ENCODE data around the gene SMYD1. TPM values are rescaled to one million over a fixed set of nuclear protein-coding genes. Genes with fewer than 3 reads are reported as not detected.

SMYD1 gene
- total and polyA plus RNA-seq, 5 experiments from 2014 or later, result not detected

- POLR2A ChIA-PET, result no interaction called here
- no peaks in the 10 kb centered on the region for H3K9me3 Mint-ChIP-seq
- peak overlapping the region in 1 of 10 donors; percentile 6 for H3K27ac Mint-ChIP-seq
- no peak overlapping the region for H3K4me3 Mint-ChIP-seq
- peaks cover 0 to 2% (median 0%) of the 10 kb centered on the region in 5 donors for H3K27me3 Mint-ChIP-seq
- DNase-seq (no peak), ATAC-seq (no peak)
- H3K36me3 Mint-ChIP-seq, result no peaks in the 10 kb centered on the region
- peaks cover 0 to 16% (median 6%) of the 10 kb centered on the region in 4 donors for H3K4me1 Mint-ChIP-seq
Measured at GRCh38 chr2:88096708-88097107, 29.1 kb downstream of the SMYD1 start.

GRCh38 chr2:88097192-88097591 lies 29.6 kb downstream of the SMYD1 start:
- ATAC-seq (no peak), DNase-seq (no peak)
- Mint-ChIP-seq H3K4me3 (no peak overlapping the region), H3K4me1 (peaks cover 0 to 11% (median 2%) of the 10 kb centered on the region in 4 donors), H3K9me3 (no peaks in the 10 kb centered on the region), H3K36me3 (no peaks in the 10 kb centered on the region), H3K27me3 (peaks cover 0 to 2% (median 0%) of the 10 kb centered on the region in 5 donors), H3K27ac (peak overlapping the region in 1 of 10 donors; percentile 6)
- POLR2A ChIA-PET, result no interaction called here

GRCh38 chr2:88097891-88098557 lies 30.4 kb downstream of the SMYD1 start:
- Mint-ChIP-seq H3K4me3 (no peak overlapping the region), H3K27me3 (peaks cover 0 to 6% (median 3%) of the 10 kb centered on the region in 5 donors), H3K36me3 (no peaks in the 10 kb centered on the region), H3K27ac (no peak overlapping the region), H3K9me3 (no peaks in the 10 kb centered on the region), H3K4me1 (peaks cover 0 to 3% (median under 1%) of the 10 kb centered on the region in 4 donors)
- POLR2A ChIA-PET, result no interaction called here
- ATAC-seq (no peak), DNase-seq (no peak)

- no peak overlapping the region for H3K4me3 Mint-ChIP-seq
- POLR2A ChIA-PET, result no interaction called here
- ATAC-seq (no peak), DNase-seq (no peak)
- peaks cover 0 to 6% (median 3%) of the 10 kb centered on the region in 5 donors for H3K27me3 Mint-ChIP-seq
- H3K9me3 Mint-ChIP-seq, result no peaks in the 10 kb centered on the region
- H3K27ac Mint-ChIP-seq, result no peak overlapping the region
- H3K4me1 Mint-ChIP-seq, result peaks cover 0 to 2% (median under 1%) of the 10 kb centered on the region in 4 donors
- H3K36me3 Mint-ChIP-seq, result no peaks in the 10 kb centered on the region
Measured at GRCh38 chr2:88098558-88098900, 30.9 kb downstream of the SMYD1 start.

- no peaks in the 10 kb centered on the region for H3K9me3 Mint-ChIP-seq
- H3K27ac Mint-ChIP-seq, result no peak overlapping the region
- H3K4me1 Mint-ChIP-seq, result no peaks in the 10 kb centered on the region
- POLR2A ChIA-PET, result no interaction called here
- H3K27me3 Mint-ChIP-seq, result peaks cover 0 to 7% (median 3%) of the 10 kb centered on the region in 5 donors
- no peaks in the 10 kb centered on the region for H3K36me3 Mint-ChIP-seq
- ATAC-seq, result no peak
- no peak for DNase-seq
- no peak overlapping the region for H3K4me3 Mint-ChIP-seq
Measured at GRCh38 chr2:88099798-88100488, 32.3 kb downstream of the SMYD1 start.

GRCh38 chr2:88100489-88100858 lies 32.8 kb downstream of the SMYD1 start:
- POLR2A ChIA-PET, result no interaction called here
- Mint-ChIP-seq H3K4me3 (no peak overlapping the region), H3K27me3 (peaks cover 0 to 7% (median 3%) of the 10 kb centered on the region in 5 donors), H3K27ac (no peak overlapping the region), H3K9me3 (no peaks in the 10 kb centered on the region), H3K4me1 (no peaks in the 10 kb centered on the region), H3K36me3 (no peaks in the 10 kb centered on the region)
- ATAC-seq, result no peak
- DNase-seq, result no peak

- ATAC-seq, result no peak
- Mint-ChIP-seq H3K27ac (no peak overlapping the region), H3K36me3 (no peaks in the 10 kb centered on the region), H3K4me3 (no peak overlapping the region), H3K27me3 (peaks cover 0 to 3% (median 0%) of the 10 kb centered on the region in 5 donors), H3K9me3 (peaks cover 0 to 1% (median 0%) of the 10 kb centered on the region in 9 donors), H3K4me1 (no peaks in the 10 kb centered on the region)
- POLR2A ChIA-PET, result no interaction called here
- no peak for DNase-seq
Measured at GRCh38 chr2:88108796-88109195, 41.2 kb downstream of the SMYD1 start.

GRCh38 chr2:88110830-88111229 lies 43.2 kb downstream of the SMYD1 start:
- ATAC-seq (no peak), DNase-seq (no peak)
- Mint-ChIP-seq H3K4me1 (no peaks in the 10 kb centered on the region), H3K27me3 (peaks cover 0 to 3% (median 0%) of the 10 kb centered on the region in 5 donors), H3K36me3 (no peaks in the 10 kb centered on the region), H3K27ac (no peak overlapping the region), H3K4me3 (no peak overlapping the region), H3K9me3 (peaks cover 0 to 1% (median 0%) of the 10 kb centered on the region in 9 donors)
- POLR2A ChIA-PET, result no interaction called here

- ATAC-seq, result no peak
- Mint-ChIP-seq H3K27me3 (peaks cover 0 to 6% (median 0%) of the 10 kb centered on the region in 5 donors), H3K27ac (no peak overlapping the region)
Measured at GRCh38 chr2:88113069-88113468, 45.4 kb downstream of the SMYD1 start.

GRCh38 chr2:88114889-88115288 lies 47.3 kb downstream of the SMYD1 start:
- H3K27ac Mint-ChIP-seq, result no peak overlapping the region

More at GRCh38 chr2:88113069-88113468, 45.4 kb downstream of the SMYD1 start:
- no peaks in the 10 kb centered on the region for H3K36me3 Mint-ChIP-seq
- no peak overlapping the region for H3K4me3 Mint-ChIP-seq
- DNase-seq, result no peak
- no peaks in the 10 kb centered on the region for H3K4me1 Mint-ChIP-seq
- peaks cover 0 to 1% (median 0%) of the 10 kb centered on the region in 9 donors for H3K9me3 Mint-ChIP-seq
- POLR2A ChIA-PET, result no interaction called here

GRCh38 chr2:88115825-88116518 lies 48.3 kb downstream of the SMYD1 start:
- Mint-ChIP-seq H3K27ac (no peak overlapping the region), H3K36me3 (no peaks in the 10 kb centered on the region), H3K9me3 (no peaks in the 10 kb centered on the region), H3K4me1 (no peaks in the 10 kb centered on the region), H3K4me3 (no peak overlapping the region), H3K27me3 (peaks cover 0 to 9% (median 0%) of the 10 kb centered on the region in 5 donors)
- POLR2A ChIA-PET, result no interaction called here
- DNase-seq, result no peak
- ATAC-seq, result no peak

More at GRCh38 chr2:88114889-88115288, 47.3 kb downstream of the SMYD1 start:
- POLR2A ChIA-PET, result no interaction called here
- Mint-ChIP-seq H3K27me3 (peaks cover 0 to 7% (median 0%) of the 10 kb centered on the region in 5 donors), H3K36me3 (no peaks in the 10 kb centered on the region), H3K9me3 (no peaks in the 10 kb centered on the region), H3K4me3 (no peak overlapping the region), H3K4me1 (no peaks in the 10 kb centered on the region)
- DNase-seq, result no peak
- no peak for ATAC-seq

GRCh38 chr2:88116669-88117432 lies 49.2 kb downstream of the SMYD1 start:
- Mint-ChIP-seq H3K4me1 (peaks cover 0 to 3% (median 0%) of the 10 kb centered on the region in 4 donors), H3K4me3 (no peak overlapping the region), H3K27me3 (peaks cover 0 to 10% (median 2%) of the 10 kb centered on the region in 5 donors), H3K36me3 (no peaks in the 10 kb centered on the region), H3K27ac (no peak overlapping the region), H3K9me3 (no peaks in the 10 kb centered on the region)
- DNase-seq (no peak), ATAC-seq (no peak)
- POLR2A ChIA-PET, result no interaction called here

Measured in naive thymus-derived CD8-positive, alpha-beta T cell (primary cell).